SU-DHL-6 (cell line): ENCODE measurements around the gene PYGL.

ENCODE experiments used
- CTCF ChIP-seq: fragments of 200-600 bp; sonication (generic); IDR thresholded peaks from one replicate; pipeline ENCODE4 v1.5.1; 2017; ENCODE audit warnings: antibody characterized with exemption, mild to moderate bottlenecking, low read length, moderate library complexity; ENCODE audit not compliant: insufficient read depth, poor library complexity, severe bottlenecking
- EZH2phosphoT487 ChIP-seq: fragments of 200-600 bp; sonication (generic), shearing (Covaris generic); conservative IDR thresholded peaks from 2 replicates; pipeline ENCODE4 v1.6.1; 2018; ENCODE audit warnings: mild to moderate bottlenecking, antibody characterized with exemption, low read length, moderate library complexity, mixed read lengths

GRCh38 chr14:50926851-50927386, 17.4 kb downstream of the PYGL start:
- no peak for TF ChIP-seq CTCF
- no peak for TF ChIP-seq EZH2phosphoT487
